Sigmoid colon (tissue), 4 donors: ENCODE results near the gene CD40.

Experiments
- POLR2A ChIP-seq, 2 donors: fragments of 450-650 bp; IDR thresholded peaks; one replicate each; pipeline ENCODE4 v1.6.1; 2016; ENCODE audit warnings: antibody characterized with exemption in 2 of 2, mild to moderate bottlenecking in 2 of 2, moderate library complexity in 2 of 2
- POLR2AphosphoS5 ChIP-seq, 4 donors: sonication (generic); formaldehyde crosslinking; IDR thresholded peaks; one replicate each; pipeline ENCODE4 v1.6.1; 2017; ENCODE audit warnings: antibody characterized with exemption in 4 of 4
- TF ChIP-seq, protein P1 (sequence below), 4 experiments: fragments of 450-650 bp in 3 of 4; fragments of 200-600 bp in 1 of 4; IDR thresholded peaks; one replicate each; pipeline ENCODE4 v1.5.1; 2016 to 2019; ENCODE audit warnings: antibody characterized with exemption in 4 of 4, mild to moderate bottlenecking in 3 of 4, moderate library complexity in 2 of 4

DNA sequence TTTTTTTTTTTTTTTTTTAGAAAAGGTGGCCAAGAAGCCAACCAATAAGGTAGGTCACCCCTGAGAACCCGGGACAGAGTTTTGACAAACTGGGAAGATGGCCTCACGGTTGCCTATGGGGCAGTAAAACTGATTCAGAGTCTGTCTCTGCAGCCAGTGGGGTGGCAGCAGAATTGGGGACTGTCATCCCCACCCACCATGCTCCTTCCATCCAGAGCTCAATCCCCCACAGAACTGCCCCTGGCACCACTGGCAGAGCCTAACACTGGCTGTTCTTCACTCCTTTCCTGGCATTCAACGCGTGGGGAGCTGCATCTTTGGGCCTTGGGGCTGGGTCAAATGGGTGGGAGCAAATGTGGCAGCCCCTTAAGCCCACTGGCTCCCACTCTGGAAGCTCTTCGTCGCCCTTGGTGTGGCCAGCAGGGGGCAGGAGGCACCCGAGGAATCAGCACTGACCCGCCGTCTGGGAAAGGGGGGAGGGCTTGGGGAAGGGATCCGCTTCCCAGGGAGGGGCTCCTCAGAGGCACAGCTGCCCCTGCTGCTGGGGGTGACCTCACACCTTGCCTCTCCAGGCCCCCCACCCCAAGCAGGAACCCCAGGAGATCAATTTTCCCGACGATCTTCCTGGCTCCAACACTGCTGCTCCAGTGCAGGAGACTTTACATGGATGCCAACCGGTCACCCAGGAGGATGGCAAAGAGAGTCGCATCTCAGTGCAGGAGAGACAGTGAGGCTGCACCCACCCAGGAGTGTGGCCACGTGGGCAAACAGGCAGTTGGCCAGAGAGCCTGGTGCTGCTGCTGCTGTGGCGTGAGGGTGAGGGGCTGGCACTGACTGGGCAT, 10.4 kb downstream of the CD40 start:
- TF ChIP-seq, protein P1, sequence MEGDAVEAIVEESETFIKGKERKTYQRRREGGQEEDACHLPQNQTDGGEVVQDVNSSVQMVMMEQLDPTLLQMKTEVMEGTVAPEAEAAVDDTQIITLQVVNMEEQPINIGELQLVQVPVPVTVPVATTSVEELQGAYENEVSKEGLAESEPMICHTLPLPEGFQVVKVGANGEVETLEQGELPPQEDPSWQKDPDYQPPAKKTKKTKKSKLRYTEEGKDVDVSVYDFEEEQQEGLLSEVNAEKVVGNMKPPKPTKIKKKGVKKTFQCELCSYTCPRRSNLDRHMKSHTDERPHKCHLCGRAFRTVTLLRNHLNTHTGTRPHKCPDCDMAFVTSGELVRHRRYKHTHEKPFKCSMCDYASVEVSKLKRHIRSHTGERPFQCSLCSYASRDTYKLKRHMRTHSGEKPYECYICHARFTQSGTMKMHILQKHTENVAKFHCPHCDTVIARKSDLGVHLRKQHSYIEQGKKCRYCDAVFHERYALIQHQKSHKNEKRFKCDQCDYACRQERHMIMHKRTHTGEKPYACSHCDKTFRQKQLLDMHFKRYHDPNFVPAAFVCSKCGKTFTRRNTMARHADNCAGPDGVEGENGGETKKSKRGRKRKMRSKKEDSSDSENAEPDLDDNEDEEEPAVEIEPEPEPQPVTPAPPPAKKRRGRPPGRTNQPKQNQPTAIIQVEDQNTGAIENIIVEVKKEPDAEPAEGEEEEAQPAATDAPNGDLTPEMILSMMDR (IDR thresholded peaks at IDR 0.05), result peak in 2 of 4 experiments; percentile 26 to 36
- TF ChIP-seq POLR2A (IDR thresholded peaks at IDR 0.05) (no peak), POLR2AphosphoS5 (IDR thresholded peaks at IDR 0.05) (no peak)
